HUES6 (cell line): ENCODE measurements around the gene ACTN4.

Source experiments
- H3K27ac ChIP-seq: 2 replicates; pipeline ENCODE4 v1.7.0; 2013; ENCODE audit warnings: low read depth, mild to moderate bottlenecking, low read length, inconsistent platforms
- H3K27me3 ChIP-seq: 2 replicates; pipeline ENCODE4 v1.6.1; 2013; ENCODE audit warnings: low read length; ENCODE audit not compliant: control insufficient read depth, insufficient read depth
- H3K36me3 ChIP-seq: 2 replicates; pipeline ENCODE4 v1.6.1; 2013; ENCODE audit warnings: low read length; ENCODE audit not compliant: control insufficient read depth, insufficient read depth
- H3K4me1 ChIP-seq: 2 replicates; pipeline ENCODE4 v1.6.1; 2013; ENCODE audit warnings: low read length; ENCODE audit not compliant: control insufficient read depth, insufficient read depth
- H3K4me3 ChIP-seq: 2 replicates; pipeline ENCODE4 v1.5.1; 2013; ENCODE audit warnings: low read depth, low read length
- H3K9ac ChIP-seq: one replicate; pipeline ENCODE4 v1.6.1; 2013; ENCODE audit warnings: mild to moderate bottlenecking, low read length
- H3K9me3 ChIP-seq: 2 replicates; pipeline ENCODE4 v1.6.1; 2013; ENCODE audit warnings: low read depth, low read length; ENCODE audit not compliant: control insufficient read depth, insufficient read depth

Gene ACTN4

DNA sequence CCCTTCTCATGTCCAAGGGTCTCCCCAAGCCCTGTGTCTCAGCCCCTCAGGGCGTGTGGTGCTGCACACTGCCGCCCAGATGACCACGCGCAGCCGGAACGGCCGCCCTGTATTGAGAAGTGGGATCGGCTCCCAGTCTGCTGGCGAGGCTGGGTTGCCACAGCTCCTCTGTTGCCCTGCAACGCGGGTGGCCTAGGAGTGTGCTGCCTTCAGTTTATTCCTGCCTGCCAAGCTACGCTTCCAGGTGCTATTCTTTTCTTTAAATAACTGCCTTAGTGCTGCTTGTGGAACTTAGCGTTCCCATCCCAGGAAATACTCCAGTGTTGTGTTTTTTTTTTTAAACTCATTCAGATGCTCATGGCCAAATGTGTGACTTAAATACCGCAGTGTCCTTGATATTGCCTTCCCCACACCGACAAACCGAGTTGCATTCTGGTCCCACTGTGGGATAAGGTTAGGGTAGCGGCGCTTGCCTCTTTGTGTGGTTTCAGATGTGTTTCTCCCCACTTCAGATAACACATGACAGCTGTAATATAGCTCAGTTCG, 16.6 kb downstream of the ACTN4 start:
- Histone ChIP-seq H3K4me3 (no peak overlapping the region), H3K36me3 (peaks cover 18% of the 10 kb centered on the region), H3K27ac (peak overlapping the region; percentile 97; the same call in 1 of the 2 replicates), H3K9me3 (no peaks in the 10 kb centered on the region), H3K27me3 (no peaks in the 10 kb centered on the region), H3K4me1 (peaks cover 91% of the 10 kb centered on the region), H3K9ac (peak overlapping the region; percentile 96)

DNA sequence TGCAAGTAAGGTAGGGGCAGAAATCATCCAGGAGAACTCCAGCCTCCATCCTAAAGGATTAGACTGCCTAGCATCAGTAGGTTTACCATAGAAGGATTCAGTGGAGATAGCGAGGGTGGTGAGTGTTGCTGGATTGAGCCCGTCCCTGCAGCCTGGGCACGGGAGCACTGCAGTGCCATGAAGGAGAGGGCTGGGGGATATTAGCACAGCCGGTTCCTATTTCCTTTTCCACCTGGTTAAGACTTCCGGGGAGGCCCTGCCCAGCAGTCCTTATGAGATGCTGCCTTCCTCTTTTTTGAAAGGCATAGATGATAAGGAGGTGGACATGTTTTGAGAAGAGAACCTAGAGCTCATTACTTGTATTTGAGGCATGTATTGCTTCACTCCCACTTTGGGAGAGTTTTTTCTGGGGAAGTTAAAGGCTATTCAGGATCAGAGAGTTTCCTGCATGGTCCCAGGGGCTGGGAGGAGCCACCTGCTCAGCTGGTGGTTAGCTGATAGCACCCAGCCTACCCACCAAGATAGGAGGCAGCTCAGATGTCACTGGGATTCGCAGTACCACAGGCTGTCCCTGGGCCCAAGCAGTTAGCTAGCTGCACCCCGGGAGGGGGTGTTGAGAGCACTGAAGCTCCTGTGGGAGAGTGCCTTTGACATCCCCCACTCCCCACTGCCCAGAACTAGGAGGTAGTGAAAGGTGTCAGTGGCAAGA, 17.2 kb downstream of the ACTN4 start:
- peaks cover 18% of the 10 kb centered on the region for H3K36me3 ChIP-seq
- no peaks in the 10 kb centered on the region for H3K9me3 ChIP-seq
- H3K27me3 ChIP-seq, result no peaks in the 10 kb centered on the region
- peak overlapping the region; percentile 7; the same call in 1 of the 2 replicates for H3K4me3 ChIP-seq
- H3K27ac ChIP-seq, result peak overlapping the region; percentile 97
- peaks cover 91% of the 10 kb centered on the region for H3K4me1 ChIP-seq
- peak overlapping the region; percentile 96 for H3K9ac ChIP-seq

DNA sequence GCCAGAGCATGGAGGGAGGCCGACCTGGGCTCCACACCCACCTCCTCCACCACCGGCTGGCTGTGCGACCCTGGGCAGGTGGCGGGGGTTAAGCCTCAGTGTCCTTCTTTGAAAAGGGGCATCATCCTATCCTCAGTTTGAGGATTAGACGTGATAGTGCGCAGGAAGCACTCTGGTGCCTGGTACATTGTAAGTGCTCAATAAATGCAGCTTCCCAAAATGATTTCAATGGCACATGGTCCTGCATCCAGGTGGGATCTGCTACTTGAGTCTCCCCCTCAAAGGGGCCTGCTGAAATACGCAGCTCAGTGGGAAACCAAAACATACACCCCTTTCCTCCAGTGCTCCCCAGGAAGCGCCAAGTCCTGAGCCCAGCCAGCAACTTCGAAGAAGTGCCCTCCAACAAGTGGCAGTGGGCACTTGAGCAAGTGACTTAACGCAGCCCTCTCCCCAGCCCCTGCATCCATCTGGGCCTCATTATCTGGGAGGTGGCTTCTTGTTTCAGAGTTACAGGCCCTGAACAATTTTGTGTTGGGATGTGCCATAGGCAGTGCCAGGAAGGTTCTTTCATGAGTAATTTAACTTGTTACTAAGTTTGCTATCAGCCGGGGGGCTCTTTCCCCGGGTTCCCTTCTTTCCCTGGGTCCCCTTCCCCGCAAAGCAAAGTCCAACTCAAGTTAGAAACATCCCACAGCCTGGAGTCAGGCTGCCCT, 17.9 kb downstream of the ACTN4 start:
- Histone ChIP-seq H3K9me3 (no peaks in the 10 kb centered on the region), H3K4me1 (peaks cover 95% of the 10 kb centered on the region), H3K36me3 (peaks cover 18% of the 10 kb centered on the region), H3K9ac (peak overlapping the region; percentile 96), H3K27ac (peak overlapping the region; percentile 97), H3K4me3 (peak overlapping the region; percentile 14), H3K27me3 (no peaks in the 10 kb centered on the region)

DNA sequence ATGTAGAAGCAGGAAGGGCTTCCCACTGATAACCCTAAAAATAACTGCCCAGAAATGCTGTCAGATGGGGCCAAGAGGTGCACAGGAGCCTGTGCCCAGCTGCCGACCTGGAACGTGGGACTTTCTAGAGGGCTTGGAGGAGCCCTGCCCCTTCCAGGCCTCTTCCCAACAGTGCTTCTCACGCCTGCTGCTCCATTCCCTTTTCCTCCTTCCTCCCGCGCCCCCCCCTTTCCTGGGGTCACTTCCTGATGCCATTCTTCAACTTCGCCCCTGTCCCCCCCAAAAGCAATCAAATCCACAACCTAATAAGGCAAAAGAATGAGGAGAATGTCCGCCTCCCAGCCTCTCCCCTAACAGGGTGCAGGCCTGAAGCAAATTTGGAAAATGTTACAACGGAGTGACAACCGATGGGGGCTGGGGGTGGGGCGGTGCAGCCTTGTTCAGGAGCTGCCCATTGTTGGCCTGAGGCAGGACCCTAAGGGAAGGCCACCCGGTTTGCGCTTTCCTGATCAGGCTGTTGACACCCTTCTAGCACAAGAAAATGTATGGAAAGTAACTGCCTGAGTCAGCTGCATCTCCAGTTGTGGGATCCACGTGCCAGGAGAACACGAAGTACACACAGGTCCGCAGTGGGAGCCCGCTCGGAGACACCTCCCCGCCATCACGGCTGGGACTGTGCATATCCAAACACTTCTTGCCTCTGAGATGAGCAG, 18.7 kb downstream of the ACTN4 start:
- Histone ChIP-seq H3K36me3 (peaks cover 12% of the 10 kb centered on the region), H3K27ac (peak overlapping the region; percentile 97), H3K4me1 (peaks cover 93% of the 10 kb centered on the region), H3K9me3 (no peaks in the 10 kb centered on the region), H3K9ac (peak overlapping the region; percentile 96), H3K27me3 (no peaks in the 10 kb centered on the region), H3K4me3 (peak overlapping the region; percentile 41)

DNA sequence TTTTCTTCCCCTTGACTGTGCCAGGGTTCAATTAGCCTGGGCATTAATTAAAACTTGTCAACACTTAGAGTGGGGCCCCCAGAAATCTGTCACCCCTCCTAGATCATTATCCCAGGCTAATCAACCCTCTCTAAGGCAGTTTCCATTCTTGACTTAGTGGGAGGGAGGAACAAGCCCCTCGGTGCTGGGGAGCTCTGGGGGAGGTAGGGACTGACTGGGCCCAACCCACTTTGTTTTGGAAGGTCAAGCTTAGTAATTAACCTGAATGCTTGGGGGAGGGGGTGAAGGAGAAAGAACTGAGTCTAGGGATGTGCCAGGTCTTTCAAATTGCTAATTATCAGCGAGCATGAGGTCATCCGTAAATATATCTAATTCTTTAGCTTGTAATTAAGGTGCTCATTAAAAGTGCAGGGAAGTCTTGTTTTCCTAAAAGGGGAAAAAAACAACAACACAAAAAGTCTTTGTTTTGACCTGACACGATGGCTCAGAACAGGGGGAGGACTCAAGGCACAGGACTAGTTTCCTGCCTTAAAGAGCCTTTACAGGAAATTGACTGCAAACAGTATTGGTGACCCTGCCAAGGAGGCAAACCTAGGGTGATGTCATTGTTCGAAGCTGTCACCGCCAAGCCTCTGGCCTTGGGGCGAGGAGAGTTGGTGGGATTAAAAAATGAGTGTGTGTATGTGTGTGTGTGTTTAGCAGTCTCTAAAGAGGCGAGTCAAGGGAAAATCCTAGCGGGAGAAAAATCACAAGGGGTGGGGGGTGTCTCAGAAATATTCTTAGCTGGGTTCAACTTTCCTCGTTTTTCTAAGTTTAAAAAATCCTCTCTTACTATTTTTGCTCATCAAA, 19.4 kb downstream of the ACTN4 start:
- Histone ChIP-seq H3K27ac (peak overlapping the region; percentile 97), H3K4me1 (peaks cover 96% of the 10 kb centered on the region), H3K36me3 (peaks cover 11% of the 10 kb centered on the region; the same call in 1 of the 2 replicates)

DNA sequence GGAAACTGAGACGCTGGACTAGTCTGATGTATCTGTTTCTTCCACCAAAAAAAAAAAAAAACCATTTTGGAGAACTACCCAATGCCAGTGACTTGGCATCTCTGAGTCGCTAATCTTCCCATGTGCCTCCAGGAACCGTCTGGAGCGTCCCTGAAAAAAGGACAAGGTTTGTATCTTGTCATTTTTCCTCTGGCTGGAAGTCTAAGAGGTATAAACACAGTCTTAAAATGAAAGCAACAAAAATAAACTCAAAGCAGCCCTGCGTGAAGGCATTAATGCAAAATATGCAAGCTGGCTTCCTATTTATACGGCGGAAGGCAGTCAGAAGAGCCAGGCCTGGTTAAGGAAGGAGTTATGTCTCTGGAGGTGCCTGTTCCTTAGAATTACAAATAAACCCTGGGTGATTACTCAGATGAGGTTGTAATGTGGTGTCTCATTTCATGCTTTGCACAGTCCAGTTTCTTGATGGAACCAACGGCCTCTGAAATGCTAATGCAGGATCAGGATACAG, 20.3 kb downstream of the ACTN4 start:
- Histone ChIP-seq H3K9ac (peak overlapping the region; percentile 96), H3K36me3 (peaks cover 8% of the 10 kb centered on the region; the same call in 1 of the 2 replicates), H3K9me3 (no peaks in the 10 kb centered on the region), H3K27ac (peak overlapping the region; percentile 97), H3K4me3 (no peak overlapping the region), H3K27me3 (no peaks in the 10 kb centered on the region), H3K4me1 (peaks cover 89% of the 10 kb centered on the region)

More for the DNA sequence above, 19.4 kb downstream of the ACTN4 start:
- Histone ChIP-seq H3K9me3 (no peaks in the 10 kb centered on the region), H3K4me3 (peak overlapping the region; percentile 41), H3K27me3 (no peaks in the 10 kb centered on the region), H3K9ac (peak overlapping the region; percentile 96)

DNA sequence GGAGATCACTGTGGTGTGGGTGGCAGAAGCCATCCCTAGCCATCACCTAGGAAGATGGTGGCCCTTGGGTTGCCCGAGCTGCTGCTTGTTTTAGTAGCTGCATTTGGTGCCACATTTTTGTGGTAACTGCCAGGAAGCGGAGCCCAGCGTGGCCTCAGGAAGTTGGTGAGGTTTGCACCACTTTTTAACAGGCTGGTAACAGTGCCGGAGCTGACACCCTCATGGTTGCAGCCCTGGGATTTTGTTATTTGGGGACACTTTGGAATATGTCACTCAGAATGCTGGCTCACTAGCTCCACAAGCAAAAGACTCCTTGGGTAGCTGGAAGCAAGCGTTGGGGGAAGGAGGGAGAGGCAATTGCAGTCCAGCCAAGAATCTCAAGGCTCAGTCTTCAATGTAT, 22.1 kb downstream of the ACTN4 start:
- H3K27ac ChIP-seq, result peak overlapping the region; percentile 54; the same call in 1 of the 2 replicates
- no peak overlapping the region for H3K9ac ChIP-seq
- H3K9me3 ChIP-seq, result no peaks in the 10 kb centered on the region
- peaks cover 77% of the 10 kb centered on the region for H3K4me1 ChIP-seq
- no peaks in the 10 kb centered on the region for H3K27me3 ChIP-seq
- H3K4me3 ChIP-seq, result no peak overlapping the region
- H3K36me3 ChIP-seq, result peaks cover 8% of the 10 kb centered on the region; the same call in 1 of the 2 replicates

DNA sequence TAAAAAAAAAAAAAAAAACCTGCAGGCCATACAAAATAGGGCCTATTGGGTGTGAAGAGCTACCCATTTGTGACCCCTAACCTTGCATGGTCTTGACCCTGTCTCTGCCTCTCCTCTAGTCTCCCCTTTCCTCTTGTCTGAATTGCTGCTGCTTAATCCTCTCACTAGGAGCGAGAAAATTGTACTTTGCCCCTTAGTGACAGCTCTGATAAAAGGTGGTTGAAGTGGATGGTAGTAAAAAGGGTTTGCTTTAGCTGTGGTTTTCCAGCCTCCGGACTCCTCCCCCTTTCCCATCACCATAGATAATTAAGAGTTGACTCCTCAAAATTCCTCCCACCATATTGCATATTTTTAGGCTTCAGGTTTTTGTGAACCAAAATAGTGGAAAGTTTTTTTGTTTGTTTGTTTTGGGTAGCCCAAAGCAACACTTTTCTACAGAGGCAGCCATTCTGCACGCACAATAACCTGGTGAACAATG, 23.5 kb downstream of the ACTN4 start:
- H3K4me1 ChIP-seq, result peaks cover 77% of the 10 kb centered on the region
- H3K9ac ChIP-seq, result no peak overlapping the region
- H3K4me3 ChIP-seq, result no peak overlapping the region
- H3K27me3 ChIP-seq, result no peaks in the 10 kb centered on the region
- H3K27ac ChIP-seq, result no peak overlapping the region; the same call in 1 of the 2 replicates
- H3K9me3 ChIP-seq, result no peaks in the 10 kb centered on the region
- peaks cover 12% of the 10 kb centered on the region for H3K36me3 ChIP-seq

DNA sequence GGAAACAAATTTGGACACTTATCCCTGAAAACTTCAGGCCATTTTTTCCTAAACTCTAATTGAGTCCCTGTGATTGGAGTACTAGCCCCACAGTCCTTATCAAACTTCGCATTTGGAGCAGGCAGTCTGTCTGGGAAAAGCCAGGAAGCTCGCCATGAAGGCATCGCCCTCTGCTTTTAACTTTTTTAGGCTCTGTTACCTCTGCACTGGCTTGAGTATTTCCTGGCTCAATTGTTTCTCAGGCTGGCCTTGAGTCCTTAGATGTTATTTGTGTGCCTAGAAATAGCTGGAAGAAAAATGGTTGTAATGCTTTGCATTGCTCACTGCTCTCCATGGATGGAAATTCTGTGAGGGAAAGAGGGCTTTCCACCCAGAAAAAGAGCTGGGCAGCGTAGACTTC, 24.2 kb downstream of the ACTN4 start:
- Histone ChIP-seq H3K27ac (peak overlapping the region; percentile 18; the same call in 1 of the 2 replicates), H3K4me3 (no peak overlapping the region), H3K27me3 (no peaks in the 10 kb centered on the region), H3K9ac (peak overlapping the region; percentile 8), H3K9me3 (no peaks in the 10 kb centered on the region), H3K36me3 (peaks cover 18% of the 10 kb centered on the region), H3K4me1 (peaks cover 77% of the 10 kb centered on the region)

DNA sequence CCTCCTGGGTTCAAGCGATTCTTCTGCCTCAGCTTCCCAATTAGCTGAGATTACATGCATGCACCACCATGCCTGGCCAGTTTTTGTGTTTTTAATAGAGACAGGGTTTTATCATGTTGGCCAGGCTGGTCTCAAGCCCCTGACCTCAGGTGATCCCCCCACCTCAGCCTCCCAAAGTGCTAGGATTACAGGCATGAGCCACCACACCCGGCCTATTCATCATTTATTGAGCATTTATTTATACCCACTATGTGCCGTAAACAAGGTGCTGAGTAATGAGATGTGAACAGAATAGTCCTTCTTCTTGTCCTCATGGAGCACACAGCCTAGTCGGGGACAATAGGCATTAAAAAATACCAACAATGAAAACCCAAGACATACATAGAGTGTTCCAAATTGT, 25.6 kb downstream of the ACTN4 start:
- no peak overlapping the region for H3K27ac ChIP-seq
- H3K9ac ChIP-seq, result no peak overlapping the region
- no peaks in the 10 kb centered on the region for H3K9me3 ChIP-seq
- peaks cover 26% of the 10 kb centered on the region for H3K36me3 ChIP-seq
- H3K4me1 ChIP-seq, result peaks cover 68% of the 10 kb centered on the region
- H3K27me3 ChIP-seq, result no peaks in the 10 kb centered on the region
- no peak overlapping the region for H3K4me3 ChIP-seq
